Measurements from ENCODE around the gene COL13A1. TPM values are rescaled to one million over a fixed set of nuclear protein-coding genes. Genes with fewer than 3 reads are reported as not detected.

Gene COL13A1
- total RNA-seq, 4 donors from 2014 or later, result 0.42 to 3.4 (median 1.5) TPM

GRCh38 chr10:69758310-69758728, 43.4 kb upstream of the COL13A1 start:
- peaks cover 6% of the 10 kb centered on the region for H3K27me3 ChIP-seq
- no peaks in the 10 kb centered on the region for H3K4me1 ChIP-seq
- TF ChIP-seq, protein P1, sequence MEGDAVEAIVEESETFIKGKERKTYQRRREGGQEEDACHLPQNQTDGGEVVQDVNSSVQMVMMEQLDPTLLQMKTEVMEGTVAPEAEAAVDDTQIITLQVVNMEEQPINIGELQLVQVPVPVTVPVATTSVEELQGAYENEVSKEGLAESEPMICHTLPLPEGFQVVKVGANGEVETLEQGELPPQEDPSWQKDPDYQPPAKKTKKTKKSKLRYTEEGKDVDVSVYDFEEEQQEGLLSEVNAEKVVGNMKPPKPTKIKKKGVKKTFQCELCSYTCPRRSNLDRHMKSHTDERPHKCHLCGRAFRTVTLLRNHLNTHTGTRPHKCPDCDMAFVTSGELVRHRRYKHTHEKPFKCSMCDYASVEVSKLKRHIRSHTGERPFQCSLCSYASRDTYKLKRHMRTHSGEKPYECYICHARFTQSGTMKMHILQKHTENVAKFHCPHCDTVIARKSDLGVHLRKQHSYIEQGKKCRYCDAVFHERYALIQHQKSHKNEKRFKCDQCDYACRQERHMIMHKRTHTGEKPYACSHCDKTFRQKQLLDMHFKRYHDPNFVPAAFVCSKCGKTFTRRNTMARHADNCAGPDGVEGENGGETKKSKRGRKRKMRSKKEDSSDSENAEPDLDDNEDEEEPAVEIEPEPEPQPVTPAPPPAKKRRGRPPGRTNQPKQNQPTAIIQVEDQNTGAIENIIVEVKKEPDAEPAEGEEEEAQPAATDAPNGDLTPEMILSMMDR (IDR thresholded peaks at IDR 0.05), result no peak
- TF ChIP-seq POLR2AphosphoS5 (IDR thresholded peaks at IDR 0.05), result no peak
- TF ChIP-seq EP300 (IDR thresholded peaks at IDR 0.05), result no peak
- TF ChIP-seq POLR2A (IDR thresholded peaks at IDR 0.05), result no peak
- H3K27ac ChIP-seq, result no peak overlapping the region
- no peak for DNase-seq (ENCODE audit: low spot score in 2 of 2)
- no peaks in the 10 kb centered on the region for H3K9me3 ChIP-seq
- no peak overlapping the region for H3K4me3 ChIP-seq
- H3K36me3 ChIP-seq, result no peaks in the 10 kb centered on the region
- 100% methylated on average over 1 of the region's 1 CpG for WGBS

DNA sequence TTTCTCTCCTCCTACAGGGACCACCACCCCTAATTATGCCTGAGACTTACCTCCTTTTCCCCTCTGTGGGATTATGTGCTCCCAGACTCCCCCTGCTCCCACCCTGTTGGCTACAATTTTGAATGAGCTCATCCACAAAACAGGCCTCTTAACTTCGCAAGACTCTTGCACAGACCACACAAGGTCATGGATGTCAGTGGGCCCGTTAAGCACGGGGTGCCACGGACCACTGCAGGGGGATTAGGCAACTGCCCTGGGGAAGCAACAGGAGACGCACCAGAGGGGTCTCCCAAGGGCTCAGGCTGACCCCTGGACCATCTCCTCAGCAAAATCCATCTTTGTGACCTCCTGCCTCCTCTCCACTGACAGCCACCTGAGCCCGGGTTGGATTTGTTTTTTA, 42.1 kb upstream of the COL13A1 start:
- DNase-seq (ENCODE audit: low spot score in 2 of 2), result no peak
- no peaks in the 10 kb centered on the region for H3K4me1 ChIP-seq
- H3K36me3 ChIP-seq, result no peaks in the 10 kb centered on the region
- WGBS, result 71% methylated on average over 6 of the region's 6 CpGs
- H3K9me3 ChIP-seq, result no peaks in the 10 kb centered on the region
- H3K4me3 ChIP-seq, result no peak overlapping the region
- peaks cover 6% of the 10 kb centered on the region for H3K27me3 ChIP-seq
- no peak overlapping the region for H3K27ac ChIP-seq
- no peak for TF ChIP-seq EP300 (IDR thresholded peaks at IDR 0.05)
- TF ChIP-seq POLR2A (IDR thresholded peaks at IDR 0.05), result no peak
- TF ChIP-seq POLR2AphosphoS5 (IDR thresholded peaks at IDR 0.05), result no peak
- TF ChIP-seq, protein P1 (IDR thresholded peaks at IDR 0.05), result no peak

- no peak for DNase-seq (ENCODE audit: low spot score in 2 of 2)
- H3K27ac ChIP-seq, result no peak overlapping the region
- TF ChIP-seq, protein P1 (IDR thresholded peaks at IDR 0.05), result no peak
- TF ChIP-seq POLR2AphosphoS5 (IDR thresholded peaks at IDR 0.05), result no peak
- TF ChIP-seq POLR2A (IDR thresholded peaks at IDR 0.05), result no peak
- no peak for TF ChIP-seq EP300 (IDR thresholded peaks at IDR 0.05)
- H3K4me3 ChIP-seq, result no peak overlapping the region
- peaks cover 6% of the 10 kb centered on the region for H3K27me3 ChIP-seq
- H3K4me1 ChIP-seq, result no peaks in the 10 kb centered on the region
- no peaks in the 10 kb centered on the region for H3K9me3 ChIP-seq
- 78% methylated on average over 5 of the region's 5 CpGs for WGBS
- H3K36me3 ChIP-seq, result no peaks in the 10 kb centered on the region
Observed at GRCh38 chr10:69760072-69760471, 41.6 kb upstream of the COL13A1 start.

DNA sequence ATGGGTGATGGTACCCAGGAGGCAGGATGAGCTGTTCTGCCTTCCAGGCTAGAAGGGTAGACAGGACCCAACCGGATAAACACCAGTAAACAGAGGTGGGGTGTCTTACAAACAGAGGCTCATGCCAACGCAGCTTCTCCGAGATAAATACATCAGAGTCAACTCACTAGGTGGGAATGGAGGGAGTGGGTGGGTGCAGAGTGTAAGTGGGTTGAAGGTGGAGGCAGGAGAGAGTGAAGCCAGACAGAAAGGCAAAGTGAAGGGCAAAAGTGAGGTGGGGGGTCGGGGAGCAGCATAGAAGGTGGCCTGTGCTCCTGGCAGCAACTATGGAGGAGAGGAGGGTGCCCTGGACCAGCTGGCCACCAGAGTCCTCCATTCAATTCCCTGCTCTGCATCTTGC, 40.4 kb upstream of the COL13A1 start:
- DNase-seq (ENCODE audit: low spot score in 2 of 2), result no peak
- 71% methylated on average over 4 of the region's 4 CpGs for WGBS
- H3K27ac ChIP-seq, result no peak overlapping the region
- no peak overlapping the region for H3K4me3 ChIP-seq
- peaks cover 6% of the 10 kb centered on the region for H3K27me3 ChIP-seq
- TF ChIP-seq, protein P1 (IDR thresholded peaks at IDR 0.05), result no peak
- TF ChIP-seq EP300 (IDR thresholded peaks at IDR 0.05), result no peak
- TF ChIP-seq POLR2A (IDR thresholded peaks at IDR 0.05), result no peak
- TF ChIP-seq POLR2AphosphoS5 (IDR thresholded peaks at IDR 0.05), result no peak
- H3K4me1 ChIP-seq, result no peaks in the 10 kb centered on the region
- H3K9me3 ChIP-seq, result no peaks in the 10 kb centered on the region
- no peaks in the 10 kb centered on the region for H3K36me3 ChIP-seq

DNA sequence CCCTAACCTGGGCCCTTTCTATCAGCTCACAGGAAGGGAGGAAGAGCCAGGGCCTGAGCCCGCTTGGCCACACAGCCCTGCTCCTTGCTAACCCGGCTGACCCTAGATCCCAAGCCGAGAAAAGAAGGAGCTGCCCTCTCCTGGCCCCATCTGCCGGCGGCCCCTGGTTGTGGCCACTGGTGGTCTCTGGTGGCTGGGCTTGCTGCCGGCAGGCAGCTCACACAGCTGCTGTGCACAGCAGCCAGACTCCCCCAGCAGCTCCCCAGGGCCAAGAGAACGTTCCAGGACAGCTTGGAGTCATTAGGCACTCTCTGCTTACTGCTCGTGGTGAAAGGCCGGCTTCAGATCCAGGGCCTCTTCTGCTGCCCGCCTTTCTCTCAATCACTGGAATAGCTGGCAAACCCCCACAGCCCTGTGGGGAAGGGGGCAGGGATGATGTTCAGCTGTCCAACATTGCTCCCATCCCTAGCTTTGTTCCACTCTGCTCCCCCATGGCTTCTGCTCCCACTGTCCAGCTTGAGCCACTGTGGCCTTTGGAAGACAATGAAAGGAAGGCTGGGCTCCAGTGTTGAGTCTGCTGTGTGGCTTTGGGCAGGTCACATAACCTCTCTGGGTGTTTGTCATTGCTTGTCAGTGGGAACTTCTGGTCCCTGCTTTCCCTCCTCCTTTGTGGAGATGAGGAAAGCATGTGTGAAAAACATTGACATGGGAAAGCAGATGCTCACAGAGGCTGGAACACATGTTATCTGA, 35.4 kb upstream of the COL13A1 start:
- no peaks in the 10 kb centered on the region for H3K9me3 ChIP-seq
- no peak overlapping the region for H3K27ac ChIP-seq
- no peaks in the 10 kb centered on the region for H3K36me3 ChIP-seq
- 57% methylated on average over 4 of the region's 10 CpGs for WGBS
- no peaks in the 10 kb centered on the region for H3K4me1 ChIP-seq
- peaks cover 5% of the 10 kb centered on the region for H3K27me3 ChIP-seq
- no peak for TF ChIP-seq POLR2A (IDR thresholded peaks at IDR 0.05)
- TF ChIP-seq, protein P1 (IDR thresholded peaks at IDR 0.05), result no peak
- no peak for TF ChIP-seq POLR2AphosphoS5 (IDR thresholded peaks at IDR 0.05)
- TF ChIP-seq EP300 (IDR thresholded peaks at IDR 0.05), result no peak
- no peak for DNase-seq (ENCODE audit: low spot score in 2 of 2)
- H3K4me3 ChIP-seq, result no peak overlapping the region

Measured in suprapubic skin (tissue), 4 donors.